Skeletal muscle tissue (tissue), 2 donors: ENCODE results near the gene CRYBA2. TPM values are rescaled to one million over a fixed set of nuclear protein-coding genes. Genes with fewer than 3 reads are reported as not detected.

Source experiments
- small RNA-seq: library from RNA; depleted of rRNA; stranded (forward); fragments of <200 nt; gene quantifications from one replicate; pipeline ENCODE3, GENCODE V24; 2014
- total RNA-seq: library from RNA; depleted of rRNA; stranded (reverse); fragments of >200 nt; gene quantifications from one replicate; pipeline ENCODE4 v1.2.3, GENCODE V29; 2014

CRYBA2 gene
- total RNA-seq, 1 donor from 2014 or later, result not detected

Small RNA genes lying within 50 kb of the gene (small RNA-seq; reads per million reads assigned to genes)
- gene MIR375, result 11.5 reads per million, percentile 92 among the genes with 10 or more reads in this experiment

Other genes with a start within 250 kb of the CRYBA2 start
- 17.7 TPM for gene CYP27A1, start 211.3 kb downstream of the CRYBA2 start, total RNA-seq
- 9.9 TPM for gene PRKAG3, start 161.6 kb downstream of the CRYBA2 start, total RNA-seq
- gene WNT6, start 133.6 kb downstream of the CRYBA2 start, total RNA-seq, result not detected
- gene WNT10A, start 112.6 kb downstream of the CRYBA2 start, total RNA-seq, result not detected
- gene CDK5R2, start 33.8 kb downstream of the CRYBA2 start, total RNA-seq, result not detected
- not detected for gene FEV, start 8.2 kb downstream of the CRYBA2 start, total RNA-seq
- gene CFAP65, start 48.1 kb upstream of the CRYBA2 start, total RNA-seq, result not detected
- not detected for gene IHH, start 67.5 kb upstream of the CRYBA2 start, total RNA-seq
- gene NHEJ1, start 167.4 kb upstream of the CRYBA2 start, total RNA-seq, result 15.1 TPM
- 0.52 TPM for gene SLC23A3, start 176.6 kb upstream of the CRYBA2 start, total RNA-seq
- 27.1 TPM for gene CNPPD1, start 183.5 kb upstream of the CRYBA2 start, total RNA-seq
- 35.5 TPM for gene RETREG2, start 184.9 kb upstream of the CRYBA2 start, total RNA-seq
- gene ZFAND2B, start 213.4 kb upstream of the CRYBA2 start, total RNA-seq, result 11.5 TPM
- gene ABCB6, start 225.5 kb upstream of the CRYBA2 start, total RNA-seq, result 25.6 TPM
- gene ATG9A, start 236.2 kb upstream of the CRYBA2 start, total RNA-seq, result 16.7 TPM
- gene ANKZF1, start 236.4 kb upstream of the CRYBA2 start, total RNA-seq, result 27.7 TPM